GM12873 (cell line): ENCODE data around the gene B3GAT1.

ENCODE experiments used
- TF ChIP-seq, protein P1 (sequence below): IDR thresholded peaks from 2 replicates; pipeline ENCODE4 v1.5.1; 2012; ENCODE audit warnings: low read depth, mild to moderate bottlenecking, moderate library complexity, low read length, control low read depth; ENCODE audit not compliant: insufficient read depth; ENCODE audit errors: missing control alignments

The B3GAT1 gene

DNA sequence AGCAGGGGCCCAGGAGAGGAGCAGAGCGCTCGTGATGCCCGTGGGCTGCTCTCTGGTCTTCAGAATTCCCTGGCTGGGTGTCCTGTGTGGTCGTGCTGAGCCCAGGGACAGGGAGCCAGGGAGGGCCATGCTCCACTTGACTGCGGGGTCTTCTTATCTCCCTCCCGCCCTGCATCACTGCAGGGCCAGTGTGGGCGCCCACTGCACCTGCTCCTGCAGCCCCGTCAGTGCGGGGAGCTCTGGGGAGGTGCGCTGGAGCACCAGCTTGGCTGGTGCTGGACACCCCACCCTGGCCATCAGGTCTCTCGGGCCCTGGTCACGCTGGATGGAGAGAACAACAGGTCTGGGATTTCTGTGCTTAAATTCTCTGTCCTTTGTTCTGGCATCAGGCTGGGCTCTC lies 31.8 kb downstream of the B3GAT1 start:
- TF ChIP-seq, protein P1, sequence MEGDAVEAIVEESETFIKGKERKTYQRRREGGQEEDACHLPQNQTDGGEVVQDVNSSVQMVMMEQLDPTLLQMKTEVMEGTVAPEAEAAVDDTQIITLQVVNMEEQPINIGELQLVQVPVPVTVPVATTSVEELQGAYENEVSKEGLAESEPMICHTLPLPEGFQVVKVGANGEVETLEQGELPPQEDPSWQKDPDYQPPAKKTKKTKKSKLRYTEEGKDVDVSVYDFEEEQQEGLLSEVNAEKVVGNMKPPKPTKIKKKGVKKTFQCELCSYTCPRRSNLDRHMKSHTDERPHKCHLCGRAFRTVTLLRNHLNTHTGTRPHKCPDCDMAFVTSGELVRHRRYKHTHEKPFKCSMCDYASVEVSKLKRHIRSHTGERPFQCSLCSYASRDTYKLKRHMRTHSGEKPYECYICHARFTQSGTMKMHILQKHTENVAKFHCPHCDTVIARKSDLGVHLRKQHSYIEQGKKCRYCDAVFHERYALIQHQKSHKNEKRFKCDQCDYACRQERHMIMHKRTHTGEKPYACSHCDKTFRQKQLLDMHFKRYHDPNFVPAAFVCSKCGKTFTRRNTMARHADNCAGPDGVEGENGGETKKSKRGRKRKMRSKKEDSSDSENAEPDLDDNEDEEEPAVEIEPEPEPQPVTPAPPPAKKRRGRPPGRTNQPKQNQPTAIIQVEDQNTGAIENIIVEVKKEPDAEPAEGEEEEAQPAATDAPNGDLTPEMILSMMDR: no peak

DNA sequence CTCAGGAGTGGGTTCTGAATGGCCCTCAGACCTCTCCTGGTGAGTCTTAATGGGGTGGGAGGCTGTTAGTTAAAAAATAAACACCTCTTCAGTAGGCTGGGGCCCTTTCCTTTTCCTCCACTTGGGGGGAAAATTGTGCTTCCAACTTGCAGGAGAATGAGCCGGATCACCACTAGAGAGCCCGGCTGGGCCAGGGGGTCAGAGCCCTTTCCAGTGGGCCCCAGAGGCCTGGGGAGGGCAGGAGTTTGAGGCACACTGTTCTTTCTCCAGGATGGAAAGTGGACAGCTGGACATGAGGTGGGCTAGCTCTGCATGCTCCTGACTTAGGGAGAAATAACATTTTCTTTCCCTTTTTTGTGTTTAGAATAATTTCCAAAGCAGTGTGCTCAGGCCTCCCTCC lies 32.8 kb downstream of the B3GAT1 start:
- TF ChIP-seq, protein P1: no peak

DNA sequence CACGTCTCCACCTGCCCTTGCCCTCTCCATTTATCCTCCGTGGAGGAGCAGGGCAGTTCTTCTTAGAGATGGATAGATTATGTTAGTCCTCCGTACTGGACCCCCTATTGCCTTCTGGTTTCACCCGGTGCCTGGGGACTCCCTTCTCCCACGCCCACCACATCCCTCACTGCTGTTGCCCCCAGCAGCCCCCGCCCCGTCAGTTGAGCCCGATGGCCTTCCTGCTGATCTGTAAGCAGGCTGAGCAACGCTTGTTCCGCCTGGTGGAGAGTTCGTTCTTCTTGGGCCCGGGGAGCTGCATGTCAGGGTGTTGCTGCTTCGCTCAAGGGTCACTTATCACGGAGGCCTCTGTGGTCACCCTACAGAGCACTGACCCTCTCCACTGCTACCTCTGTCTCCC lies 34.2 kb downstream of the B3GAT1 start:
- TF ChIP-seq, protein P1: no peak

DNA sequence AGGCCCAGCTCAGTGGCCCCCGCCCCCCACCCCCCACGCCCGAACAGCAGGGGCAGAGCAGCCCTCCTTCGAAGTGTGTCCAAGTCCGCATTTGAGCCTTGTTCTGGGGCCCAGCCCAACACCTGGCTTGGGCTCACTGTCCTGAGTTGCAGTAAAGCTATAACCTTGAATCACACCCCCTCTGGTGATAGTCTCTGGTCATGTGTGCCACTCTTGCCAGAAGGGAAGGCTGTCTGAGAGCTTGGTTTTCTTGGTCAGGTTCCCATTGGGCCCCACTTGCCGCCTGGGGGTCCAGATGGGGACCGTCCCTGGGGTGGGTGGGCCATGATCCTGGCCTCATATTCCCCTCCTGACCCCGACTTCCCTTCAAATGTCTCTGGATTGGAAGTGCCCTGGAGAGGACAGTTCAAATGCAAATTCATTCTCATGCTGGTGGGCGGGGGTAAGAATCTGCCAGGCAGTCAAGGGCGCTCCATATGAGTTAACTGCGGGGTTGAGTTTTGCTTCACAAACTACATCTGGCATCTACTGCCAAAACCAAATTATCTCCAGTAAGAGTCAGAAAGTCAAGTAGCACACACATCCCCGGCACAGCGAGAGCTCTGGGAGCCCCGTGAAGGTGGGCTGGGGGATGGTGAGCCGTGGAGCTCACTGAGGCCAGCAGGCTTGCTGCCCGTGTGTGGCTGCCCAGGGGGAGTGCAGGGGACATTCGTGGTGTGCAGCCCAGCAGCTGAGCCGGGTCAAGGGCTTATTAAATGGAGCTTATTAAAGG lies 35.7 kb downstream of the B3GAT1 start:
- TF ChIP-seq, protein P1: no peak

DNA sequence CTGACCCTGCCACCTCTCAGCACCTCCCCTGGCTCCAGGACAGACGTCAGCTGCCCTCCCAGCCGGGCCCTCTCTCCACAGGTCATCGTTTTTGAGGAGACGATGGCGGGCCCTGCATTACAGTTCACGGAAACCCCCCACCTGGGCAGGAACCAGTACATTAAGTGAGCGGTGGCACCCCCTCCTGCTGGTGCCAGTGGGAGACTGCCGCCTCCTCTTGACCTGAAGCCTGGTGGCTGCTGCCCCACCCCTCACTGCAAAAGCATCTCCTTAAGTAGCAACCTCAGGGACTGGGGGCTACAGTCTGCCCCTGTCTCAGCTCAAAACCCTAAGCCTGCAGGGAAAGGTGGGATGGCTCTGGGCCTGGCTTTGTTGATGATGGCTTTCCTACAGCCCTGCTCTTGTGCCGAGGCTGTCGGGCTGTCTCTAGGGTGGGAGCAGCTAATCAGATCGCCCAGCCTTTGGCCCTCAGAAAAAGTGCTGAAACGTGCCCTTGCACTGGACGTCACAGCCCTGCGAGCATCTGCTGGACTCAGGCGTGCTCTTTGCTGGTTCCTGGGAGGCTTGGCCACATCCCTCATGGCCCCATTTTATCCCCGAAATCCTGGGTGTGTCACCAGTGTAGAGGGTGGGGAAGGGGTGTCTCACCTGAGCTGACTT lies 37.0 kb downstream of the B3GAT1 start:
- TF ChIP-seq, protein P1: no peak

DNA sequence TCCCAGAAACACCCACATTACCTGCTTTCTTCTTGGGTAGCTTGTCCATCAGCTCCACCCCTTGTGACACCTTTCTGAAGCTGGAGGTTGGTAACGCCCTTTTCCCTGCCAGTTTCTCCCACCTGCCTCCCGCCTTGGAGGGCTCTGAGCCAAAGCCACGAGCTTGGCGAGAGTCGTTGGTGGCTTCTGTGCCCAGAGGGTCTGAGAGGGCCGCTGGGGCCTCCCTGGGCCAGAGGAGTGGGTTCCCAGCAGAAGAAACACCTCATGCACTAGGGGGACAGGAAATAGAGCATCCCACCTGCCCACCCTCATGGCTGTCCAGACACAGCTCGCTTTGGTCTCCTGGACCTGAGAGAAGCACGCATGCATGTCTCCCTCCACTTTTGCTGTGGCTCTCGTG lies 37.9 kb downstream of the B3GAT1 start:
- TF ChIP-seq, protein P1: no peak

DNA sequence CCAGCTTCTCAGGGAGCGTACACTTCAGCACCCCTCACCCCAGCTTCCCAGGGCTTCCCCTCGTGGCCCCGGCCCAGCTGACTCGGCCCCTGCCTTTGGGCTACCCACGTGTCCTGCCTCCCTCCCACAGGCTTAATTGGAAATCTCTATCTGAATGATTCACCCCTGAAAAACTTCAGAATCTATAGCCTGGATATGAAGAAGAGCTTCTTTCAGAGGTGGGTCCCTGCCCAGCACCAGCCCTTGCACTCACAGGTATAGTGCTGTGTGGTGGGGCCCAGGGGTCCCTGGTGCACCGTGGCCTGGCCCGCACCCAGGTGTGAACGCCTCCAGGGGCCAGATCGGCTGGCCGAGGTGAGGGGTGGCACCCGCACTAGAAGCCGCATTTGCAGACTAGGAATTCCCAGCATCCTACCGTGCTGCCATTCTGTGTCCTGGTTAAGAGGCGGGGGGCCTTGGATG lies 38.4 kb downstream of the B3GAT1 start:
- TF ChIP-seq, protein P1: no peak
